HepG2 (cell line): Measurements from ENCODE around the gene ALK. TPM values are rescaled to one million over a fixed set of nuclear protein-coding genes. Genes with fewer than 3 reads are reported as not detected.

Experiments
- ATAC-seq: fragments of 200-7000 bp; cut with Tn5 transposase; 3 replicates; pipeline ENCODE4 v1.9.1; 2020; ENCODE audit warnings: mild to moderate bottlenecking, moderate library complexity
- BruUV-seq: library from RNA; stranded (reverse); fragments of 400-500 nt; replicated peaks from 2 replicates; lab custom pipeline; 2021; lab: Mats Ljungman, UMichigan
- CTCF ChIA-PET: fragments of 300-600 bp; formaldehyde crosslinking; extraction: SDS; loops from one replicate; lab custom pipeline; 2021; ENCODE audit warnings: low total read pairs, inconsistent platforms, low intra/inter-chr PET ratio; lab: Yijun Ruan, JAX
- POLR2A ChIA-PET: fragments of 350-600 bp; sonication (Branson Sonifier 250); formaldehyde crosslinking; loops from one replicate; lab custom pipeline; 2020; ENCODE audit warnings: antibody characterized with exemption, inconsistent platforms; lab: Yijun Ruan, JAX
- DNase-seq: peaks from one replicate; pipeline ENCODE4 v3.0.0-alpha.2; 2015; ENCODE audit warnings: low spot score
- FAIRE-seq: peaks from 3 replicates; lab custom pipeline; 2011; peaks lifted over from hg19 to GRCh38; lab: Jason Lieb, UNC
- H2AFZ ChIP-seq: one replicate; pipeline ENCODE4 v1.6.1; 2011; ENCODE audit warnings: low read length, inconsistent platforms
- H3K27ac ChIP-seq: fragments of 300-600 bp; 3 replicates; pipeline ENCODE4 v1.8.0; 2011; ENCODE audit warnings: mixed run types, mild to moderate bottlenecking, mixed read lengths, low read length, inconsistent platforms; ENCODE audit not compliant: insufficient read depth; ENCODE audit errors: extremely low read length
- H3K27me3 ChIP-seq, 2 experiments: fragments of 200-600 bp in 1 of 2; 2 replicates in 1 of 2; 3 replicates in 1 of 2; pipeline versions ENCODE4 v1.6.0 to v1.8.0; 2011; ENCODE audit warnings: low read length in 2 of 2, mild to moderate bottlenecking in 2 of 2, moderate library complexity in 2 of 2, inconsistent platforms in 1 of 2; ENCODE audit not compliant: insufficient read depth in 2 of 2, control insufficient read depth in 1 of 2
- H3K36me3 ChIP-seq, 2 experiments: fragments of 200-600 bp in 1 of 2; replicated peaks in 1 of 2; 2 replicates in 1 of 2; 3 replicates in 1 of 2; pipeline versions ENCODE4 v1.5.1 to v1.8.0; 2011; ENCODE audit warnings: low read length in 2 of 2, inconsistent platforms in 1 of 2; ENCODE audit not compliant: insufficient read depth in 2 of 2, control insufficient read depth in 1 of 2
- H3K4me1 ChIP-seq: 2 replicates; pipeline ENCODE4 v1.5.1; 2012; ENCODE audit warnings: low read length, inconsistent platforms; ENCODE audit not compliant: insufficient read depth
- H3K4me2 ChIP-seq: 2 replicates; pipeline ENCODE4 v1.6.0; 2011; ENCODE audit warnings: low read depth, low read length, inconsistent platforms
- H3K4me3 ChIP-seq, 3 experiments: fragments of 200-600 bp in 1 of 3; sonication (generic), shearing (Covaris generic) in 1 of 3; replicated peaks in 1 of 3; 2 replicates each; pipeline ENCODE4 v1.5.1; 2011 to 2016; ENCODE audit warnings: low read length in 3 of 3, inconsistent platforms in 2 of 3, low read depth in 2 of 3, mild to moderate bottlenecking in 2 of 3, control low read depth in 1 of 3, mixed read lengths in 1 of 3; ENCODE audit not compliant: insufficient read depth in 1 of 3
- H3K79me2 ChIP-seq: one replicate; pipeline ENCODE4 v1.6.1; 2011; ENCODE audit warnings: low read length, inconsistent platforms; ENCODE audit not compliant: insufficient read depth
- H3K9ac ChIP-seq: 2 replicates; pipeline ENCODE4 v1.6.0; 2011; ENCODE audit warnings: mild to moderate bottlenecking, low read depth, low read length, inconsistent platforms; ENCODE audit not compliant: insufficient read depth
- H3K9me3 ChIP-seq: 2 replicates; pipeline ENCODE4 v1.5.1; 2012; ENCODE audit warnings: mild to moderate bottlenecking, low read length
- H4K20me1 ChIP-seq: 2 replicates; pipeline ENCODE4 v1.6.0; 2011; ENCODE audit warnings: inconsistent platforms, mild to moderate bottlenecking, low read length, moderate library complexity; ENCODE audit not compliant: insufficient read depth
- MED8 ChIP-seq: sonication (generic); formaldehyde crosslinking; IDR thresholded peaks from 2 replicates; pipeline ENCODE4 v1.8.1; 2023; ENCODE audit warnings: mild to moderate bottlenecking, missing genetic modification reagents; ENCODE audit not compliant: insufficient replicate concordance
- PRPF4 ChIP-seq: fragments of 200-400 bp; formaldehyde crosslinking; IDR thresholded peaks from 2 replicates; pipeline ENCODE4 v1.6.1; 2016; ENCODE audit warnings: low read length, low read depth; ENCODE audit not compliant: poor library complexity, severe bottlenecking
- SMAD1 ChIP-seq: sonication (generic); formaldehyde crosslinking; IDR thresholded peaks from 2 replicates; pipeline ENCODE4 v1.4.0; 2020; ENCODE audit warnings: missing genetic modification reagents, low read depth, mild to moderate bottlenecking, borderline replicate concordance
- SP2 ChIP-seq: sonication (generic); formaldehyde crosslinking; IDR thresholded peaks from 2 replicates; pipeline ENCODE4 v1.5.1; 2020; ENCODE audit warnings: mild to moderate bottlenecking, missing genetic modification reagents
- ZBTB7A ChIP-seq: sonication (generic); formaldehyde crosslinking; IDR thresholded peaks from 2 replicates; pipeline ENCODE4 v1.8.0; 2022; ENCODE audit warnings: mild to moderate bottlenecking, missing genetic modification reagents
- ZFP36L2 ChIP-seq: sonication (generic); formaldehyde crosslinking; IDR thresholded peaks from 2 replicates; pipeline ENCODE4 v1.4.0; 2020; ENCODE audit warnings: missing genetic modification reagents
- WGBS: methylation state at CpG from one replicate; pipeline ENCODE4 v1.1.6; 2017; ENCODE audit warnings: low lambda C conversion rate; 5-methylcytosine and 5-hydroxymethylcytosine counted together
- in situ Hi-C: cut with HindIII; loops from 2 replicates; pipeline ENCODE4 v1.10.0; 2017; ENCODE audit warnings: low pct_unique_long_range_greater_than_20kb; ENCODE audit not compliant: extremely low pct_ligation_motif_present
- intact Hi-C: fragments of 100-400 bp; cut with micrococcal nuclease; formaldehyde crosslinking; loops from one replicate; pipeline ENCODE4 v1.10.0; 2022; ENCODE audit not compliant: unreplicated experiment
- polyA plus RNA-seq, 8 experiments: library from polyadenylated mRNA; depleted of rRNA in 3 of 8; stranded (reverse) in 7 of 8; unstranded in 1 of 8; fragments of >200 nt; fragmentation: Illumina TruSeq in 4 of 8; extraction: Trizol in 4 of 8; gene quantifications; 2 replicates each; pipeline versions ENCODE4 v1.2.1 to v1.2.3, GENCODE V29; 2011 to 2016; ENCODE audit warnings: low read depth in 4 of 8, missing spikeins in 1 of 8, mixed read lengths in 1 of 8; ENCODE audit not compliant: insufficient read depth in 1 of 8
- total RNA-seq, 5 experiments: library from RNA; depleted of rRNA; stranded (reverse); fragments of >200 nt; fragmentation: Illumina TruSeq; extraction: Trizol; gene quantifications; 2 replicates each; pipeline ENCODE4 v1.2.3, GENCODE V29; 2016; ENCODE audit warnings: low read depth in 1 of 5

Gene ALK
- total and polyA plus RNA-seq, 2 of the 13 experiments (the other 11 are each of a cell fraction or from before 2014, with no cell fraction given), result not detected

DNA sequence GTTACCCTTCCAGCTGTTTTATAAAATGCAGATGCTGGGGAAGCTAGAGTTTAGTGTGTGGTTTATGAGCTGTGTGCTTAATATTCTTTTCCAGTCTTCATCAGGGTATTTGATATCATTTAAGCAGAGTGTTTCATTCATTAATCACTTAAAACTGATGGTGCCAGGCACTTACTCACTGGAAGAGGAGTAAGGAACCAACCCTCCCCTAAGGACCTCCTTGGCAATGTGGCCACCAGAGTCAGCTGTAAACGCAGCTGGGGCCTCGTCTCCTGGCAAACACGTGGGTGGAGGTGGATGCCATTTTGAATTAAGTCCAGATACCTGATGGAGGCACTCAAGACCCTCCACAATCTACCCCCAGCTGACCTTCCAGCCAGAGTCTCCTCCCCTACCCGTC, 474.5 kb downstream of the ALK start:
- Histone ChIP-seq H3K9ac (no peak overlapping the region), H3K4me1 (no peaks in the 10 kb centered on the region), H3K36me3 (no peaks in the 10 kb centered on the region), H2AFZ (no peak overlapping the region), H3K27ac (no peak overlapping the region), H3K4me3 (no peak overlapping the region), H3K27me3 (peaks cover 1 to 17% of the 10 kb centered on the region in 2 experiments; a peak in 2 of 5 replicates), H4K20me1 (no peaks in the 10 kb centered on the region), H3K4me2 (no peak overlapping the region), H3K9me3 (no peaks in the 10 kb centered on the region), H3K79me2 (no peaks in the 10 kb centered on the region)
- POLR2A ChIA-PET, result no interaction called here
- CTCF ChIA-PET, result no interaction called here
- FAIRE-seq (no peak), DNase-seq (no peak), ATAC-seq (no peak)
- in situ Hi-C loops, result no loop called here
- TF ChIP-seq ZFP36L2 (CRISPR knock-in tag) (no peak), SP2 (CRISPR knock-in tag) (no peak), ZBTB7A (CRISPR knock-in tag) (no peak)
- 0% methylated on average over 4 of the region's 4 CpGs for whole genome bisulfite sequencing
- intact Hi-C loops, result no loop called here
- no TSS peak for BruUV-seq

GRCh38 chr2:29444150-29444549, 477.2 kb downstream of the ALK start:
- ATAC-seq, result no peak
- no peak for DNase-seq
- Histone ChIP-seq H4K20me1 (no peaks in the 10 kb centered on the region), H3K36me3 (no peaks in the 10 kb centered on the region), H3K4me2 (no peak overlapping the region), H3K4me3 (no peak overlapping the region), H3K79me2 (no peaks in the 10 kb centered on the region), H3K9me3 (no peaks in the 10 kb centered on the region), H3K9ac (no peak overlapping the region), H3K27me3 (peaks cover 0 to 17% of the 10 kb centered on the region in 2 experiments; a peak in 2 of 5 replicates), H3K4me1 (no peaks in the 10 kb centered on the region), H2AFZ (no peak overlapping the region), H3K27ac (no peak overlapping the region)
- FAIRE-seq, result no peak
- BruUV-seq, result no TSS peak
- intact Hi-C loops (no loop called here), in situ Hi-C loops (no loop called here)
- POLR2A ChIA-PET, result no interaction called here
- CTCF ChIA-PET, result no interaction called here
- WGBS, result 17% methylated on average over 3 of the region's 3 CpGs
- TF ChIP-seq MED8 (CRISPR knock-in tag) (no peak), PRPF4 (no peak), SMAD1 (CRISPR knock-in tag) (no peak)
